ENCODE results near the gene GYG2.
"Not testable (repeated sequence)": the region's sequence is repeated elsewhere in the genome, so short reads cannot be mapped to it uniquely, and the experiment has no call there.

Gene GYG2

DNA sequence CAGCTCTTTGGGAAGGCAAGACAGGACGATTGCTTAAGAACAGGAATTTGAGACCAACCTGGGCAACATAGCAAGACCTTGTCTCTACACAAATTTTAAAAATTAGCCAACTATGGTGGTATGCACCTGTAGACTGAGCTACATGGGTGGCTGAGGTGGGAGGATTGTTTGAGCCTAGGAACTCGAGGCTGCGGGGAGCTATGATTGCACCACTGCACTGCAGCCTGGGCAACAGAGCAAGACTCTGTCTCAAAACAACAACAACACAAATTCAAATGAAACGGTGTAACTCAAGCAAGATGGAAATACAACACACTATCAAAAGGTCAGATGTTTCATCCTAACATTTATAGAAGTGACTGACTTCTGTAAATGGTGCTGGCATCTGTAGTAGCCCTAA, 39.8 kb upstream of the GYG2 start:
- TF ChIP-seq, protein P1, sequence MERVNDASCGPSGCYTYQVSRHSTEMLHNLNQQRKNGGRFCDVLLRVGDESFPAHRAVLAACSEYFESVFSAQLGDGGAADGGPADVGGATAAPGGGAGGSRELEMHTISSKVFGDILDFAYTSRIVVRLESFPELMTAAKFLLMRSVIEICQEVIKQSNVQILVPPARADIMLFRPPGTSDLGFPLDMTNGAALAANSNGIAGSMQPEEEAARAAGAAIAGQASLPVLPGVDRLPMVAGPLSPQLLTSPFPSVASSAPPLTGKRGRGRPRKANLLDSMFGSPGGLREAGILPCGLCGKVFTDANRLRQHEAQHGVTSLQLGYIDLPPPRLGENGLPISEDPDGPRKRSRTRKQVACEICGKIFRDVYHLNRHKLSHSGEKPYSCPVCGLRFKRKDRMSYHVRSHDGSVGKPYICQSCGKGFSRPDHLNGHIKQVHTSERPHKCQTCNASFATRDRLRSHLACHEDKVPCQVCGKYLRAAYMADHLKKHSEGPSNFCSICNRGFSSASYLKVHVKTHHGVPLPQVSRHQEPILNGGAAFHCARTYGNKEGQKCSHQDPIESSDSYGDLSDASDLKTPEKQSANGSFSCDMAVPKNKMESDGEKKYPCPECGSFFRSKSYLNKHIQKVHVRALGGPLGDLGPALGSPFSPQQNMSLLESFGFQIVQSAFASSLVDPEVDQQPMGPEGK (CRISPR knock-in tag; IDR thresholded peaks at IDR 0.05; ENCODE audit: borderline replicate concordance): no peak
- TF ChIP-seq PPARA (CRISPR knock-in tag; IDR thresholded peaks at IDR 0.05; ENCODE audit: borderline replicate concordance) (no peak), ZC3H10 (CRISPR knock-in tag; IDR thresholded peaks at IDR 0.05) (no peak), RARB (CRISPR knock-in tag; IDR thresholded peaks at IDR 0.05) (no peak)
- ATAC-seq: no peak

GRCh38 chrX:2789569-2789968, 39.2 kb upstream of the GYG2 start:
- TF ChIP-seq ARNTL (CRISPR knock-in tag; IDR thresholded peaks at IDR 0.05; ENCODE audit: borderline replicate concordance, low read depth): no peak
- ATAC-seq: no peak

DNA sequence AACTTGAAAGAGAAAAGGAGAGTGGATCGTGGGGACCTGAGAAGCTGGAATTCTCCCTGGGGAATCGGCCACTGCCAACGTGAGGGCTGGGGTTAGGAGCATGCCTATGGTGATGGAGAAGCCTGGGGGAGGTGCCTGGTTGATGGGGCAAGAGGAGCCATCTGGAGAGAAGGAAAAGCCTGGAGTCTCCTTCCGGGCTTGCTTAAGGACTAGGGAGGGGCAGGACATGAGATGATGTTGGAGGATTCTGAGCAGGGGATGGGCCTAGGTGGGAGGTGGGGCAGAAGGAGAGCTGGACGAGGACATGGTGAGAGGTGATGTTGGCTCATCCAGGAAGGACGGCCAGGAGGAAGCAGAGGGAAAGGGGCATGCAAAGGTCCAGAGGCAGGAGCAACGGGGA, 35.0 kb upstream of the GYG2 start:
- TF ChIP-seq ZC3H10 (CRISPR knock-in tag; IDR thresholded peaks at IDR 0.05) (no peak), TSHZ2 (CRISPR knock-in tag; IDR thresholded peaks at IDR 0.05) (no peak), ISL1 (CRISPR knock-in tag; IDR thresholded peaks at IDR 0.05) (no peak), OSR1 (CRISPR knock-in tag; IDR thresholded peaks at IDR 0.05) (no peak), TCF4 (CRISPR knock-in tag; IDR thresholded peaks at IDR 0.05; ENCODE audit: borderline replicate concordance) (no peak), POU6F1 (CRISPR knock-in tag; IDR thresholded peaks at IDR 0.05; ENCODE audit: borderline replicate concordance, low read depth) (no peak)
- ATAC-seq: no peak

- no peak for ATAC-seq
- no peak for TF ChIP-seq POU6F1 (CRISPR knock-in tag; IDR thresholded peaks at IDR 0.05; ENCODE audit: borderline replicate concordance, low read depth)
- no peak for TF ChIP-seq CREB5 (CRISPR knock-in tag; IDR thresholded peaks at IDR 0.05; ENCODE audit: low read depth)
- TF ChIP-seq CSDC2 (CRISPR knock-in tag; IDR thresholded peaks at IDR 0.05): no peak
- no peak for TF ChIP-seq ESRRG (CRISPR knock-in tag; IDR thresholded peaks at IDR 0.05)
- TF ChIP-seq SNAI2 (CRISPR knock-in tag; IDR thresholded peaks at IDR 0.05): no peak
- TF ChIP-seq ZNF70 (CRISPR knock-in tag; IDR thresholded peaks at IDR 0.05): no peak
- no peak for TF ChIP-seq ARNTL (CRISPR knock-in tag; IDR thresholded peaks at IDR 0.05; ENCODE audit: borderline replicate concordance, low read depth)
- TF ChIP-seq TCF4 (CRISPR knock-in tag; IDR thresholded peaks at IDR 0.05; ENCODE audit: borderline replicate concordance): no peak
- no peak for TF ChIP-seq PPARA (CRISPR knock-in tag; IDR thresholded peaks at IDR 0.05; ENCODE audit: borderline replicate concordance)
- no peak for TF ChIP-seq GLIS3 (CRISPR knock-in tag; IDR thresholded peaks at IDR 0.05)
- TF ChIP-seq ZNF565 (CRISPR knock-in tag; conservative IDR thresholded peaks at IDR 0.05; ENCODE audit: low read depth): no peak
- TF ChIP-seq RARB (CRISPR knock-in tag; IDR thresholded peaks at IDR 0.05): no peak
- no peak for TF ChIP-seq BACH2 (CRISPR knock-in tag; IDR thresholded peaks at IDR 0.05; ENCODE audit: borderline replicate concordance)
Measured at GRCh38 chrX:2794336-2794735, 34.4 kb upstream of the GYG2 start.

- not testable (repeated sequence) for ATAC-seq
Measured at GRCh38 chrX:2796808-2797207, 31.9 kb upstream of the GYG2 start.
